Fibroblast of villous mesenchyme (primary cell): ENCODE data around the gene THBS4. TPM values are rescaled to one million over a fixed set of nuclear protein-coding genes. Genes with fewer than 3 reads are reported as not detected.
"Not testable (repeated sequence)": the region's sequence is repeated elsewhere in the genome, so short reads cannot be mapped to it uniquely, and the experiment has no call there.

Experiments used
- DNase-seq: peaks from one replicate; pipeline ENCODE4 v3.0.0-alpha.2; 2010; ENCODE audit warnings: low read depth
- H3K4me3 ChIP-seq: 2 replicates; pipeline ENCODE4 v1.5.1; 2011; ENCODE audit warnings: low read depth, mild to moderate bottlenecking, low read length
- CTCF ChIP-seq: IDR thresholded peaks from 2 replicates; pipeline ENCODE4 v1.5.1; 2012; ENCODE audit warnings: low read depth, mild to moderate bottlenecking, low read length; ENCODE audit not compliant: insufficient read depth
- total RNA-seq: library from RNA; depleted of rRNA; stranded (reverse); fragments of >200 nt; gene quantifications from 2 replicates; pipeline ENCODE4 v1.2.3, GENCODE V29; 2012

THBS4 gene
- total RNA-seq, 1 donor: under 0.01 TPM

GRCh38 chr5:80082731-80083100 is 47.6 kb downstream of the THBS4 start:
- H3K4me3 ChIP-seq: peak overlapping the region; percentile 44
- TF ChIP-seq CTCF: peak; percentile 90
- peak; percentile 76 for DNase-seq

GRCh38 chr5:80083101-80083890 is 48.1 kb downstream of the THBS4 start:
- TF ChIP-seq CTCF: peak; percentile 77
- H3K4me3 ChIP-seq: peak overlapping the region; percentile 44

GRCh38 chr5:80090884-80091166 is 55.7 kb downstream of the THBS4 start:
- no peak for TF ChIP-seq CTCF
- no peak for DNase-seq
- H3K4me3 ChIP-seq: no peak overlapping the region

More at GRCh38 chr5:80083101-80083890, 48.1 kb downstream of the THBS4 start:
- DNase-seq: peak; percentile 72

DNA sequence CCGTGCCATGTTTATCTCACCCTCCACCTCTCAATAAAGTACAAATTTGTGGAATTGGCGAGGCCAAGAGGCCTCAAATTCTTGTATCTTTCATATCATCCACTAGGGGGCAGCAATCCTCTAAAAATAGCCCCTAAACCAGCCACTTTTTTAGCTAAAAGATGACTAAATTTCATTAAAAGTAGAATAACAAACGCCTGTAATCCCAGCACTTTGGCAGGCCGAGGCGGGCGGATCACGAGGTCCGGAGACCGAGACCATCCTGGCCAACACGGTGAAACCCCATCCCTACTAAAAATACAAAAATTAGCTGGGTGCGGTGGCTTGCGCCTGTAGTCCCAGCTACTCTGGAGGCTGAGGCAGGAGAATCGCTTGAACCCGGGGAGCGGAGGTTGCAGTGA is 56.6 kb downstream of the THBS4 start:
- TF ChIP-seq CTCF: peak; percentile 60
- H3K4me3 ChIP-seq: not testable (repeated sequence)
- peak; percentile 65 for DNase-seq

GRCh38 chr5:80092486-80093107 is 57.4 kb downstream of the THBS4 start:
- no peak for TF ChIP-seq CTCF
- DNase-seq: no peak
- no peak overlapping the region for H3K4me3 ChIP-seq

DNA sequence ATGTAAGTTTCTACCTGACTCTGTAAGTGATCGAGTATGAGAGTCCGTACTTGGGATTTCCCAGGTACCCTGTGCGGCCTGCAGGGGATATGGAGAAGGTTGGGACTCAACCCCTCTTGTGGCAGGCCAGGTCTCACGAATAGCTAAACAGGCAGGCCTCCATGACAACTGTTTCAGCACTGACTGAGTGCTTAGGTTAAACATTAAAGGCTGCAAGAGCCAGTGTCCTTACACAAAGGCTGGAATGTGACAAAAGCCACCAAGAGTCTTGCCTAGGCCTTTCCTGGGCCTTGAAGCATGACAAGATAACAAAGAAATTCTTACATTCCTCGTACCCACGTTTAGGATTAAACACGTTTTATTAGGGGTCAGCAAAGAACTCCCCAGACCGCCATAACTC is 58.6 kb downstream of the THBS4 start:
- no peak for DNase-seq
- no peak overlapping the region for H3K4me3 ChIP-seq
- TF ChIP-seq CTCF: no peak
